Stimulated activated naive CD4-positive, alpha-beta T cell (primary cell): ENCODE measurements around the gene MED13.
"Not testable (repeated sequence)": the region's sequence is repeated elsewhere in the genome, so short reads cannot be mapped to it uniquely, and the experiment has no call there.

Experiments
- DNase-seq, 6 experiments: peaks; one replicate each; lab custom pipeline; 2025; lab: John Stamatoyannopoulos, UW

The MED13 gene

GRCh38 chr17:62086737-62087136 lies 21.7 kb upstream of the MED13 start:
- no peak for DNase-seq

- no peak for DNase-seq
Observed at GRCh38 chr17:62085511-62086408, 20.7 kb upstream of the MED13 start.

GRCh38 chr17:62084585-62084984 lies 19.5 kb upstream of the MED13 start:
- DNase-seq: no peak

- no peak for DNase-seq
Observed at GRCh38 chr17:62083651-62084050, 18.6 kb upstream of the MED13 start.

GRCh38 chr17:62080647-62081046 lies 15.6 kb upstream of the MED13 start:
- no peak for DNase-seq

- DNase-seq: no peak
Observed at GRCh38 chr17:62078009-62078408, 12.9 kb upstream of the MED13 start.

- no peak for DNase-seq
Observed at GRCh38 chr17:62076864-62077788, 12.0 kb upstream of the MED13 start.

GRCh38 chr17:62075308-62075815 lies 10.3 kb upstream of the MED13 start:
- DNase-seq: no peak

GRCh38 chr17:62073993-62074392 lies 8.9 kb upstream of the MED13 start:
- DNase-seq: no peak

- DNase-seq: not testable (repeated sequence)
Observed at GRCh38 chr17:62072855-62073254, 7.8 kb upstream of the MED13 start.

- DNase-seq: no peak
Observed at GRCh38 chr17:62070900-62071299, 5.8 kb upstream of the MED13 start.

GRCh38 chr17:62067165-62068145 lies 2.4 kb upstream of the MED13 start:
- no peak for DNase-seq

GRCh38 chr17:62065611-62066468 lies 762 bp upstream of the MED13 start:
- peak; percentile 90 to 98 (median 93) for DNase-seq

- peak in 2 of 6 experiments; percentile 16 to 22 for DNase-seq
Observed at GRCh38 chr17:62064029-62064790, 868 bp downstream of the MED13 start.

GRCh38 chr17:62062944-62063343 lies 2.1 kb downstream of the MED13 start:
- no peak for DNase-seq

GRCh38 chr17:62062302-62062701 lies 2.8 kb downstream of the MED13 start:
- no peak for DNase-seq

GRCh38 chr17:62059414-62059813 lies 5.7 kb downstream of the MED13 start:
- DNase-seq: no peak

GRCh38 chr17:62058611-62059010 lies 6.5 kb downstream of the MED13 start:
- DNase-seq: no peak

GRCh38 chr17:62057696-62058095 lies 7.4 kb downstream of the MED13 start:
- no peak for DNase-seq
